ENCODE measurements around the gene ADCY5.

The ADCY5 gene

DNA sequence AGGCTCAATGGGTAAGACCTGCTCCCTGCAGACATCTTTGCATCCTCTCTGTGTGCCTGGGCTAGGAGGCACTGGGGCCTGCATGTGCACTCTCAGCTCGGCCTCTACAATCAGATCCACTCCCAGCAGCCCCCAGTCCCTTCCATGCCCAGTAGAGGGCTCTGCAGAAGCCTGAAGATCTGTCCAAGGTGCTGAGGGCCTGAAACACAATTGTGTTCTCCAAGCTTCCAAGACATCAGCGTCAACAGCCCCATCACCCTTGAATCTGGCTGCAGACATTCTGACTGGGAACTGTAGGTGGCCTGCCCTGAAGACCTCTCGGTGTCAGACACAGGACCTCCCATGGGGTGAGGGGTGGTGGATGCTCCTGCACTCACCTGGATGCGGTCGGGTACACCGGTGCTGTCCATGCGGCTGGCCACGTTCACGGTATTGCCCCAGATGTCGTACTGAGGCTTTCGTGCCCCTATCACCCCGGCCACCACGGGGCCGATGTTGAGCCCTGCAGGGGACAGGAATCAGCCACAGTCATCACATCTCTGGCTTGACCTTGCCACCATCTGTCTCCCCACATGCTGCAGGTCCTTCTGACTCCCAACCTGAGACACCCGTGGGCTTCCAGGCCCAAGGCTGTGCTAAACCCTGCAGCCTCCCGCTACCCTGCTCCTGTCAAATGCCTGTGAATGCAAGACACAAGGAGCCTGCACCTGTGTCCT lies 162.4 kb downstream of the ADCY5 start:
- FAIRE-seq: no peak
- DNase-seq (ENCODE audit: low spot score): peak; percentile 29

DNA sequence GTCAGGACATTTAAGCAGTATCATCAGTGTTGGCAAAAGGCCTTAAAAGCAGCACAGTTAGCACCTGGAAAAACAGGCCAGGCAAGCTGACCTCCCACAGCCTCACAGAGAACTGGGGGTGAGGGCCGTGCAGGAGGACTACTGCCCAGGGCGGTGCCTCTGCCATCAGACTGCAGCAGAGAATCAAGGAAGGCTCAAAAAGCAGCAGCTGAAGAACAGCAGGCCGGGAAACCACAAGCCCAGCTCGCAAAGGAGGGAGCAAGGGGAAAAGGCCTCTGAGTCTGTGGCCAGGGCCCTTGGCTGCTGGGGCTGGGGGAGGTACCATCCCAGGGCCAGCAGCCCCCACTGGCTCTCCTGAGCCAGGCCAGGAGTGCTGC lies 163.0 kb downstream of the ADCY5 start:
- no peak for FAIRE-seq
- DNase-seq (ENCODE audit: low spot score): no peak

DNA sequence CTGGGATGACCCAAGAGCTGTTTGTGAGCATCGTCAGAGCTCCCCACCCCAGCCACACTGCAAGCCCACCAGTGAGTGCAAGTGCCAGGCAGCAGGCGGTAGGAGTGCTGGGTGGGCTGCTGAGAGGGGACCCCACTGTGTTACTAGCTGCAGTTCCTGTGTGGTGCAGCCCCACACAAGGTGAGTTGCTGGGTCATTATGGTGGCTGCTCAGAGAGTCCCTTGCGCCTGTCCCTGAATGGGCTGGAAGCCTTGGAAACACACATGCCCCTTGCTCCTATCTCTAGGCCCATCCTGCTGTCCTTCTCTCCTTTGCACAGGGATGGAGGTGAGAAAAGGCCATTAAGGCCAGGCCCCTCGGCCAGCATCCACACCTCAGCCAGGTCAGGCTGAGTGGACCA lies 163.4 kb downstream of the ADCY5 start:
- FAIRE-seq (no peak), DNase-seq (ENCODE audit: low spot score) (no peak)

DNA sequence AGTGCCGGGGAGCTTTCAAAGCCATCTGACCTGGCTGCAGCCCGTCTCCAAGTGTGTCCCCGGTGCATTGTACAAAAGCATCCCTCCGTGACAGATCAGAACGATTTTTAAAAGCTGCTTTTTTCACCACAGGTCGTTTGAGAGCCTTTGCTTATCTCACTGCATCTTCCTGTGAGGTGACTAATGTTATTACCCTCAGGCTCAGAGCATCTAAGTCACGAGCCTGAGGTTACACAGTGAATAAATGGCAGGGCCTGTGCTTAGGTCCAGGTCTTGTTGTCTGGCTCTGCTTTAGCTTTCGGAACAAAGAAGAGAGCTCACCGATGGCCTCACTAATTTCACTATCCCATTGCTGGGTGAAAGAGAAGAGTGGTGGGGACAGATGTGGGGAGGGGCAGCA lies 163.8 kb downstream of the ADCY5 start:
- DNase-seq (ENCODE audit: low spot score): no peak
- FAIRE-seq: no peak

DNA sequence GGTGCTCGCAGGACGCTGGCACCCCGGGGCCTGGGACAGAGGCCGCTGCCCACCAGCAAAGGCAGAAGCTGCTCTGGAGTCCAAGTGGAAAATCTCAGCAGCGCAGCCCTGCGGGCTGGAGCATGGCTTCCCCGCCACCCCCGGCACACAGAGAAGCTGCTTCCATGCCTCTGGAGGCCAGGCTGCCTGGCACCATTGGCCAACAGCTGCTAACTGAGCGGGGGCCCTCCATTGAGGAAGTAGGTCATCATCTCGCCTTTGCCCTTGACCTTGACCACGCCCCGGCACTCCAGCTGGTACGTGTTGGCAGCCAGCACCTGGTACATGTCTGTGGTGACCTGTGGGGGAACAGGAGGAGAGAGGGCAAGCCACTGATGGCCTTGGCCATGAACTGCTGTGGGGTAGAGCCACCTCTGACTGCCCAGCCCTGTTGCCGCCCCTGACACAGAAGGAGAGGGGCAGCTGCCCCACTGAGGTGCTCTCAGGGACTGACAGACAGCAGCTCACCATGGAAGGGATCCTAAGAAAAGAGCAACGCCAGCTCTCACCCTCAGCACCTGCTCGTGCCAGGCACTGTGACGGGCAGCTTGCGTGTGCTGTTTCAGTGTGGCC lies 164.4 kb downstream of the ADCY5 start:
- FAIRE-seq (no peak), DNase-seq (ENCODE audit: low spot score) (no peak)

DNA sequence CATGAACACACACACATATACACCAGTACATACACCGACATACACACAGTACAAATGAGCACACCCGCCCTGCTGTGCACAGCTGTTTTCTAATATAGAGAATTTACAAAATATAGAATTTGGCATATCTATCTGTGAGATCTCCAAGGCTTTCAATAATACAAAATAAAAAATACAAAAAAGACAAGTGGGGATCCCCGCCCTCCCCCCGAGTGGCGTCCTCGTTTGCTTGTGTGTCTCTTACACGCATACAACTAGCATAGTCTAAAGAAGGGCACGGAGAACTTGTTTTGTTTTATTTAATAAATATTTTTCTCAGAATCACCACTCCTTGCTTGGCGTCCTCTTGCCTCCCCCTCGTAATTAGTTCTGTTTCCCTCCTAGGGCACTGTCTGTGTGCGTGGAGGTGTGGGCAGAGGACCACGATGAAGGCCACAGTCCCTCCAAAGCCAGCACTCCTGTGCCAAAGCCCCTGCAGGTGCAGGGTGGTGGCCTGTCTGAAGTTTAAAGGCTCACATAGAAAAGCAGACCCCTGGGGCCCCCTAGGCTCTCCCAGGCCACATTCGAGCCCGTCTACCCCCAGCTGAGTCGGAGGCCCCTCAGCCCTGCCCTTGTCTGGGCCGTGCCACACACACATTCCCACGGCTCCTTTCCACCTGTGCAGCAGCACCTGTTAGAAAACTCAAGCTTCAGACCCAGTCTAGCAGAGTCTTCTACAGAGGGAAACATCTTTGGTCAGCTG lies 165.1 kb downstream of the ADCY5 start:
- DNase-seq (ENCODE audit: low spot score): no peak
- FAIRE-seq: no peak

DNA sequence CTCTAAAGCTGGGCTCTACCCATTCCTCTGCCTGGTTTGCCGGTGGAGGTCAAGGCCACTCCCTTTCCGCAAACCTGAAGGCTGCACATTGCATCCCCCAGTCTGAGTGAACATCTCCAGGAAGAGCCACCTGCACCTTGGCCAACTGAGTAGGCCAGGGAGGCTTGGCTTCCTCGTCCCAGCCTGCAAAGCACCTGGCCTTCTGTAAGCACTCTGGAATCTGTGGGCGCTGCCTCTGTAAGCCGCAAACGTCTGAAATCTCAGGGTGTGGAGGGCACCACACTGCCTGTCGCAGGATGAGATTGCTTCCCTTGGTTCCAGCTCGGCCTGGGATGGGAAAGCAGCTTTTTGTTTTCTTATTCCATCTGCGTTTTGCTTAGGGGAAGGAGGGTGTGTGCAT lies 165.8 kb downstream of the ADCY5 start:
- FAIRE-seq: no peak
- no peak for DNase-seq (ENCODE audit: low spot score)

DNA sequence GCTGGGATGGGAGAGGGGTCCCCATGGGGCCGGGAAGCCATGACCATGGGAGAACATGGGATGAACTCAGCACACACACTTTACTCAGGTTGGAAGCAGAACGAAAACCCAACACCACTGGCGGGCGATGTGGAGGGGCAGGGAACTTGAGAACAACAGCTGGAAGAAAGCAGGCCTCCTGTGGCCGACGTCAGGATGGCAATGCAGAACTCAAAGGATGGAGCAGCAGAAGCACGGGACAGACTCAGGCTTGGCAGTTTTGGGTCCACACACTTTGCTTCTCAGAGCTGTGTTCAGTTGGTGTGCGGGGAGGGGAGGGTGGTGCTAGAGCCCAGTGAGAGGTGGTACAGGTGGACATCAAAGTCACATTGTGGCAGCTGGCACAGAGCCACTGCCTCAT lies 166.4 kb downstream of the ADCY5 start:
- DNase-seq (ENCODE audit: low spot score) (no peak), FAIRE-seq (no peak)

DNA sequence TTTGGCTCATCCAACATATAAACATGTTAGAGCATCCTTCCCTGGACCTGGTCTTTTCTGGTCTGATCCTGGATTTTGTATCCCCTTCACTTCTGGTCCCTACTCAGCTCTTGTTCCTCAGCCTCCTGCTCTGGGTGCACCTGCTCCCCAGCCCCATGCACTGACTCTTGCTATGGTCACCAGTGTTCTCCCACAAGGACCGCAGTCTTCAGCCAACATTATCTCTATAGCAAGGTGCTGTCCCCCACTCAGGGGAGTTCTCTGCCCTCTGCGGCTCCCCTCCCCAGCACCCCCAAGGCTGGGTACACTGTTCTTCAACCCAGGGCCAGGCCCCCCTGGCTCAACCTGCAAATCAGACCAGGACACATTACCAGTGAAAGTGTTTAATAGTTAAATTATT lies 167.0 kb downstream of the ADCY5 start:
- FAIRE-seq: no peak
- no peak for DNase-seq (ENCODE audit: low spot score)

DNA sequence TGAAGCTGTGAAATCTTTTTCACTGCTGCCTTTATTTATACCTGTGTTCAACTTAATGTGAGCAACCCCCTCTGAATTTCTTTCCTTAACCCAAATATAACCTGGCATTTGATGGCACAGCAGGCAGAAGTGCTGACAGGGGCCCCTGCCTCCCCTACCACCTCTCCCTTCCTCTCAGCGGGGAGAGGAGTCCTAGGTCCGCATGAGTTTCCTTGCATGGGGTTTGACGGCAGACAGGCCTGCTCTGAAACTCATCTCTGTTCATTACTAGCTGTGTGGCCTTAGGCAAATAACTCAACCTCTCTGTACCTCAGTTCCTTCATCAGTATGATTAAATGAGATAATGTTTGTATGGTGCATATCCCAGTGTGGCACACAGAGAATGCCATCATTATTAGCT lies 167.5 kb downstream of the ADCY5 start:
- DNase-seq (ENCODE audit: low spot score): no peak
- no peak for FAIRE-seq

DNA sequence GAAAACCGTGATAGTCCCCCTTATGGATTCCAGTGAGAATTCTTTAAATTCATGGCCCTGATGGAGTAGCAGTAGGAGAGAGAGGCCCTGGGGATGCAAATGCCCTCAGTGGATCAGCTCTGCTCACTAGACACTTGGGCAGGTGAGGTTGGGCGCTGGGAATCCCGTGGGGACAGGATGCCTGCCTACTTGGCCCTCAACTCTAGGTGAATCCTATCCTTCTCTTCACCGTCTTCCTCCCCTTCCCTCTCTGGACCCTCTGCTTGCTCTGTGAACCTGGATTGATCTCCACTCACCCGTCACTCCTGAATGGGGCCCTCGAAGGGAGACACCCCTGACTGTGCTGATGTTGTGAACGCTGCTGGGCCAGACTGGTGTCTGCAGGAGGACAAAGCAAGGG lies 169.8 kb downstream of the ADCY5 start:
- FAIRE-seq: no peak
- no peak for DNase-seq (ENCODE audit: low spot score)

DNA sequence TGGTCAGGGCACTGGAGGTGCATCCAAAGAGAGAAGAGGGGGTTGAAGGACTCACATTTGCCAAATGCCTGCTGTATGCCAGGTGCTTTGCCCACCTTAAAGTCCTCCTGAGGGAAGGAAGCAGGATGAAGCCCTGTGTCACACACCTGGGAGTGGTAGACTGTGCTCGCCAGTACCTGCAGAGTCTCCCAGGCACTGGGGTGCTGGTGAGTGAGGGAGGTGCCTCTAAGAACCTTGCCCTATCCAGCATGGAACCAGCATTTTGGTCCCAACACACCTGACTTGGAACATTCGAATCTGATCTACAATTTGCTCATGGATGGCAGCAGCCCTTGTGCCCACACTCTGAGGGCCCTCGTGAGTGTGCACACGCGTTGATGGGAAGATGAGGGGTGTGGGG lies 170.4 kb downstream of the ADCY5 start:
- DNase-seq (ENCODE audit: low spot score) (no peak), FAIRE-seq (no peak)

DNA sequence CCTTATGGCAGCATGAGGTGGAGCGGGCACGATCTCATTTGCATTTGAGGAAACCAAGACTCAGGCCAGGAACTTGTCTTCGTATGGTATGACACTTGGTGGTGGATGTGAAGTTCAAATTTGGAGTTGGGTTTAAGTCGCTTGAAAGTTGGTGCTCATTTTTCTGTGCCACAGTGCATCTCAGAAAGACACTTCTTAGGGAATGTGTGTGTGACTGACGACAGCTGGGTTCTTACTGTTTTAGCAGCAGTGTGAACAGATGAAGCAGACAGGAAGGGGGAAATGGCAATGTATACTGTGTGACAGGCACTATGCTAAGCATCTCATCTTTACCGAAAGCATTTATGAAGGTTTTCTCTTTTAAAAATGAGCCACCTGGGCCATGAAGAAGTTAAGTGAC lies 171.8 kb downstream of the ADCY5 start:
- DNase-seq (ENCODE audit: low spot score) (no peak), FAIRE-seq (no peak)

DNA sequence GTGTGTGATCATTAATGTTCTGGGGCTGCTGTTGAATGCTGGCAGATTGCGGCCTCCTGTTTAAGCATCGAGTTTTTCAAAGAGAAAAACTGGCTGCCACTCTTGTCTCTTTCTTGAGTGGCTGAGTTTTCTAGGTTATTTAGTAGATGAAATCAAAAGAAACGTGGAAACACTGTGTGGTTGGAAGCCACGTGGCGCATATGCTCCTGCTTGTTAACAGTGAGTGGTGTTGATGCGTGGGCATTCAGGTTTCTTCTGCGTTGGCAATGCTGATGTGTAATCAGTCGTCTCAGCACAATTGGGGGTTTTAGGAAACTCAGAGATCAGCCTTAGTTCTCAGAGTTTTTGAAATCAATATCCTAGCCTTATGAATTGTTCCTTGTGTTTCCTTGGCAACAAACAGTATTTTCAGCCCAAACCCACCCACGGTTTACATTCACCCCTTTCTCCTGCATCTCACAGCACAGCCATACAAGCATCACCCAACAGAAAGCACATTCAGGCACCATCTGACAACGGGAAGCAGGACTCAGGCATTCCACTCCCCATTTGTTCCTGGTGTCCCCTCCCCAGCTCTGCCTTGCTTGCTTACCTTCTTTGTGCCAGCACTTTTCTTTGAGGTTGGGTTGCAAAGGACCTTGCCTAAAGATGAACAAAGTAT lies 172.4 kb downstream of the ADCY5 start:
- DNase-seq (ENCODE audit: low spot score): no peak
- no peak for FAIRE-seq

DNA sequence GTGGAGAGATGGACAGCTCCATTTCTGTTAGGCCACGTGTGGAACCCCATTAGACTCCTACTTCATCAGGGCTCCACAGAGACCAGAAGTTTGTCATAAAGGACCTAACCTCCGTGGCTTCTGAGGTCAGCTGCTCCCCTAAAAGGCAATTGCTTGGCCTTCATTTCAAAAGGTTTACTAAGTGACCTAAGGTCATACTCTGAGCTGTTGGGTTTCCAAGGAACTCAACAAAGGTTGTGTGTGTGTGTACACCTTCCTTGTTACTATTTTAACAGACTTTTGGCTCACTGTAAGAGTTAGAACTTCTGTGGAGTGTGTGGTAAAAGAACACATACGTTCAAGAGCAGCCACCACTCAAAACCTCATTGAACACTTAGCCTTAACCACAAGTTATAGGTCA lies 173.2 kb downstream of the ADCY5 start:
- FAIRE-seq (no peak), DNase-seq (ENCODE audit: low spot score) (no peak)

DNA sequence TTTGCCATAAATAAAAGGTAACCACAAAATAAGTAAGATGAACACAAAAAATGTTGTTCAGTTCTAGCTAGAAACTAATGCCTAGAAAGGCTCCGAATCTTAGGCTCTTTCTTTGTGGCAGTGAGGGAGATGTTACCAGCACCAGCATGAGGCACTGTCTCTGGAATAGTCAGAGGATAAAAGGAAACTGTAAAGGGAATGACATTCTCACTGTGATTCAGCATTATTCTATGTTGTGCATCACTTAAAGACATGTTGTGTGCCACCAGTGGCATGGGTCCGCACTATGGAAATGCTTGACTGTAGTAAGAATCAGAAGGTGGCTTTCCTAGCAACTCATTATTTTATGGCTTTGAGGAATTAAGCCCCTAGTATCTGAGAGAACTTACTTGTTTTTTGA lies 176.3 kb downstream of the ADCY5 start:
- FAIRE-seq (no peak), DNase-seq (ENCODE audit: low spot score) (no peak)

DNA sequence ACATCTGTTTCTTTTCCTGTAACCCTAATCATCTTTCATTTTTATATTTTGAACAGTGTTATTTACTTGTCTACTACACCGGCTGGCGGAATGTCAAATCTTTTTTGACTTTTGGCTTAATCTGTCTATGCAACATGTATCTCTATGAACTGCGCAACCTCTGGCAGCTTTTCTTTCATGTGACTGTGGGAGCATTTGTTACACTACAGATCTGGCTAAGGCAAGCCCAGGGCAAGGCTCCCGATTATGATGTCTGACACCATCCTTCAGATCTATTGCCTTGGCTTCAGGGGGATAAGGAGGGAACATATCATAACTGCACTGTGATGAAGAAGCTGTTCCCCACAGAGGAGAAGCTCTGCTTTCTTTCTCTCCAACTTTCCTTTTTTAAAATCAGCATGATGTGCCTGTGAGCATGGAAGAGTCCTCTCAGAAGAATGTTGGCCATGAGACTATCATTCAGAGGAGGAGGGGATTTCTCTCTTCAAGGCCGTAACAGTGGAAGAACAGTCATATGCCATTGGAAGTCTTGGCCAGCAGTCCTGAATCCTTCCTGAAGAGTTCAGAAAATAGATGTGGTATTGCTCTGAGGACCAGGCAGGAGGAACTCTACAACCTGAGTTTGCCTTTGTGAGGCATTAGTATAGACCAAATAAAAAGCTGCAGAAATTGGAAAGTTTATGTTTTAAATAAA lies 177.3 kb downstream of the ADCY5 start:
- DNase-seq (ENCODE audit: low spot score) (no peak), FAIRE-seq (no peak)

DNA sequence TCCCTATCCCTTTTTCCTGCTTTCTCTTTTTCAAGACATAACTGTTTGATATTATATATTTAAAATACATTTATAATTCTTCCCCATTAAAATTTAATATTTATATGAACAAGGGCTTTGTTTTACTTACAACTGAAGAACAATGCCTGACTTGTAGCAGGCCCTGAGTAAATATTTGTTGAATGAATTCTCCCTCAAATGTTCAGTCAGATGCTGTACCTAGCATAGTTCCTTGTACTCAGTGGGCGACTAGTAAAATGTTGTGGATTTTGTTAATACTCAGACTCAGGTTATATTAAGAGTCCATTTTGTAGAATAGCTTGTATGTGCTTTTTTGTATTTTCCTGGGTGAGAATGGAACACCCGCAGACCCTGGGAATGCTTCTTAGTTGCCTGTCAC lies 178.1 kb downstream of the ADCY5 start:
- FAIRE-seq: no peak
- no peak for DNase-seq (ENCODE audit: low spot score)

DNA sequence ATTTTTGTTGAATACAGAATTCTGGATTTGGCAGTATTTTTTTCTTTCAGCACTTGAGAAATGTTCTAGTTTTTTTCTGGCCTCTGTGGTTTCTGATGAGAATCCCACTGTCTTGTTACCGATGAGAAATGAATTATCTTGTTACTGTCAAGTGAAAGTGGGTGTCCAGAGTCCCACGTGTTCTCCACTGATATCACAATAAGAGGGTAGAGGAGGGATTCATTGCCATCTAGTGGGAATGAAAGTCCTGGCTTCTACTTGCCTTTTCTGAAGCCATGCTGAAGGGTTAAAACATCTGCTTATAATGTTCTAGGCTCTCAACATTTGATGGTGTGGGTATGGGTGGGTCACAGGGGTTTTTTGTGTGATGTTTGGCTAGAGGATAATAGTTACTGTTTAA lies 181.1 kb downstream of the ADCY5 start:
- FAIRE-seq: no peak

DNA sequence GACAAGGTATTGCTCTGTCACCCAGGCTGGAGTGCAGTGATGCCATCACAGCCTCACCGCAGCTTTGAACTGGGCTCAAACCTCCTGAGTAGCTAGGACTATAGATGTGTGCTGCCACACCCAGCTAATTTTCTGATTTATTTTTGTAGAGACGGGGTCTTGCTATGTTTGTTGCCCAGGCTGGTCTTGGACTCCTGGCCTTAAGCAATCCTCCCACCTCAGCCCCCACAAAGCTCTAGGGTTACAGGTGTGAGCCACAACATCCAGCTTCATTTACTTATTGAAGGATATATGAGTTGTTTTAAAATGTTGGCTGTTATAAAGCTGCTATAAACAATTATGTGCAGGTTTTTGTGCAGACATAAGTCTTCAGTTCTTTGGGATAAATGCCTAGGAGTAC lies 184.9 kb downstream of the ADCY5 start:
- DNase-seq (ENCODE audit: low spot score) (no peak), FAIRE-seq (no peak)

More for the DNA sequence above, 181.1 kb downstream of the ADCY5 start:
- DNase-seq (ENCODE audit: low spot score): no peak

DNA sequence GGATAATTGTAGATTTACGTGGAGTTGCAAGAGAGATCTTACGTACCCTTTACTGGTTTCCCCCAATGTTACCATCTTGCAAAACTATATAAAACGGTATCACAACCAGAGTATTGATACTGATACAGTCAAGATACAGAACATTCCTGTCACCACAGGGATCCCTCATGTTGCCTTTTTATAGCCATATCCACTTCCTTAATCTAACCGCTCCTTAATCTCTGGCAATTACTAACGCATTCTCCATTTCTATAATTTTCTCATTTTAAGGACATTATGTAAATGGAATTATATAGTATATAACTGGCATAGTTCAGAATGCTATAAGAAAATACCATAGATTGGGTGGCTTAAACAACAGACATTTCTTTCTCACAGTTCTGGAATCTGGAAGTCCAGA lies 186.0 kb downstream of the ADCY5 start:
- FAIRE-seq: no peak
- no peak for DNase-seq (ENCODE audit: low spot score)

DNA sequence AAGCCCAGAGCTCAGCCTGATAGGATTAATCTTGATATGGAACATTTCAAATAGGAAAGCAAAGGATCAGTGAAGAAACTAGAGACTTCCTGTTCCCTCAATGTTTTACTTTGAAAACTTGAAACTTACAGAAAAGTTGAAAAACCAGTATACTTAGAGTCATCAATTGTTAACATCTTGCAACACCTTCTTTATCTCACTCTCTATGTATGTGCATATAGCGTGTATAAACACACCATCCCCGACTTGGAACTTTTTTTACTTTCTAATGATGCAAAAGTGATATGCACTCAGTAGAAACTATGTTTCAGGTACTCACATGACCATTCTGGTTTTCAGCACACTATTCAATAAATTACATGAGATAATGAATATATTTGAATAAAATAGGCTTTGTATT lies 186.7 kb downstream of the ADCY5 start:
- no peak for FAIRE-seq
- DNase-seq (ENCODE audit: low spot score): no peak
